Mononuclear cell (primary cell): Measurements from ENCODE around the gene ABCF3. TPM values are rescaled to one million over a fixed set of nuclear protein-coding genes. Genes with fewer than 3 reads are reported as not detected.
"Not testable (repeated sequence)": the region's sequence is repeated elsewhere in the genome, so short reads cannot be mapped to it uniquely, and the experiment has no call there.

Experiments
- H3K27me3 ChIP-seq: 2 replicates; pipeline ENCODE4 v1.6.0; 2011; ENCODE audit warnings: low read length, control low read depth; ENCODE audit not compliant: insufficient read depth
- H3K4me1 ChIP-seq: 2 replicates; pipeline ENCODE4 v1.5.1; 2011; ENCODE audit warnings: mild to moderate bottlenecking, low read length, control low read depth; ENCODE audit not compliant: insufficient read depth
- H3K4me3 ChIP-seq: 2 replicates; pipeline ENCODE4 v1.5.1; 2011; ENCODE audit warnings: mild to moderate bottlenecking, low read length, moderate library complexity
- H3K9me3 ChIP-seq: 2 replicates; pipeline ENCODE4 v1.5.1; 2011; ENCODE audit warnings: low read depth, mild to moderate bottlenecking, control low read depth, low read length
- total RNA-seq: library from RNA; depleted of rRNA; stranded (reverse); fragments of >200 nt; gene quantifications from one replicate; pipeline ENCODE4 v1.2.3, GENCODE V29; 2012

The ABCF3 gene
- 39.7 TPM for total RNA-seq

- Histone ChIP-seq H3K27me3 (no peaks in the 10 kb centered on the region), H3K4me3 (peak within 1 kb of the TSS; percentile 80), H3K9me3 (no peaks in the 10 kb centered on the region), H3K4me1 (peaks cover 24% of the 10 kb centered on the region)
Observed at GRCh38 chr3:184186184-184186901, at the start of gene ABCF3. ABCF3 (plus strand) TSS chr3:184186199; CDS start chr3:184186208, 9 bp downstream.

GRCh38 chr3:184140436-184140835, 45.6 kb upstream of the ABCF3 start:
- H3K27me3 ChIP-seq, result no peaks in the 10 kb centered on the region
- no peaks in the 10 kb centered on the region for H3K9me3 ChIP-seq
- no peak overlapping the region for H3K4me3 ChIP-seq
- peaks cover 21% of the 10 kb centered on the region for H3K4me1 ChIP-seq

- H3K4me3 ChIP-seq, result no peak overlapping the region
- H3K4me1 ChIP-seq, result peaks cover 3% of the 10 kb centered on the region
- no peaks in the 10 kb centered on the region for H3K9me3 ChIP-seq
- no peaks in the 10 kb centered on the region for H3K27me3 ChIP-seq
Observed at GRCh38 chr3:184142199-184142598, 43.8 kb upstream of the ABCF3 start.

- Histone ChIP-seq H3K4me1 (no peaks in the 10 kb centered on the region), H3K4me3 (no peak overlapping the region), H3K27me3 (no peaks in the 10 kb centered on the region), H3K9me3 (no peaks in the 10 kb centered on the region)
Observed at GRCh38 chr3:184143327-184143726, 42.7 kb upstream of the ABCF3 start.

- Histone ChIP-seq H3K9me3 (no peaks in the 10 kb centered on the region), H3K4me1 (no peaks in the 10 kb centered on the region), H3K4me3 (no peak overlapping the region), H3K27me3 (no peaks in the 10 kb centered on the region)
Observed at GRCh38 chr3:184144505-184144904, 41.5 kb upstream of the ABCF3 start.

- H3K9me3 ChIP-seq, result no peaks in the 10 kb centered on the region
- no peak overlapping the region for H3K4me3 ChIP-seq
- no peaks in the 10 kb centered on the region for H3K4me1 ChIP-seq
- H3K27me3 ChIP-seq, result no peaks in the 10 kb centered on the region
Observed at GRCh38 chr3:184145111-184145524, 40.9 kb upstream of the ABCF3 start.

GRCh38 chr3:184145751-184146270, 40.2 kb upstream of the ABCF3 start:
- Histone ChIP-seq H3K4me1 (no peaks in the 10 kb centered on the region), H3K9me3 (no peaks in the 10 kb centered on the region), H3K4me3 (no peak overlapping the region), H3K27me3 (no peaks in the 10 kb centered on the region)

GRCh38 chr3:184148076-184148475, 37.9 kb upstream of the ABCF3 start:
- no peaks in the 10 kb centered on the region for H3K27me3 ChIP-seq
- no peak overlapping the region for H3K4me3 ChIP-seq
- no peaks in the 10 kb centered on the region for H3K9me3 ChIP-seq
- no peaks in the 10 kb centered on the region for H3K4me1 ChIP-seq

- Histone ChIP-seq H3K27me3 (no peaks in the 10 kb centered on the region), H3K4me3 (no peak overlapping the region), H3K4me1 (no peaks in the 10 kb centered on the region), H3K9me3 (no peaks in the 10 kb centered on the region)
Observed at GRCh38 chr3:184149123-184149522, 36.9 kb upstream of the ABCF3 start.

- not testable (repeated sequence) for H3K4me3 ChIP-seq, H3K9me3 ChIP-seq
Observed at GRCh38 chr3:184149770-184150169, 36.2 kb upstream of the ABCF3 start.

GRCh38 chr3:184154885-184155643, 30.9 kb upstream of the ABCF3 start, which contains the start of gene DVL3:
DVL3 (plus strand) TSS chr3:184155377; CDS start chr3:184155636, 259 bp downstream.
- peaks cover 31% of the 10 kb centered on the region for H3K4me1 ChIP-seq
- H3K4me3 ChIP-seq, result peak within 1 kb of the TSS; percentile 77
- no peaks in the 10 kb centered on the region for H3K27me3 ChIP-seq
- H3K9me3 ChIP-seq, result no peaks in the 10 kb centered on the region

More at GRCh38 chr3:184149770-184150169, 36.2 kb upstream of the ABCF3 start:
- H3K4me1 ChIP-seq, H3K27me3 ChIP-seq: not testable (repeated sequence)

GRCh38 chr3:184155644-184156521, 30.1 kb upstream of the ABCF3 start:
- peaks cover 31% of the 10 kb centered on the region for H3K4me1 ChIP-seq
- H3K4me3 ChIP-seq, result peak overlapping the region; percentile 77
- no peaks in the 10 kb centered on the region for H3K27me3 ChIP-seq
- H3K9me3 ChIP-seq, result no peaks in the 10 kb centered on the region

- no peaks in the 10 kb centered on the region for H3K27me3 ChIP-seq
- peaks cover 31% of the 10 kb centered on the region for H3K4me1 ChIP-seq
- no peaks in the 10 kb centered on the region for H3K9me3 ChIP-seq
- peak overlapping the region; percentile 77 for H3K4me3 ChIP-seq
Observed at GRCh38 chr3:184156522-184156955, 29.5 kb upstream of the ABCF3 start.

- no peak overlapping the region for H3K4me3 ChIP-seq
- peaks cover 31% of the 10 kb centered on the region for H3K4me1 ChIP-seq
- H3K9me3 ChIP-seq, result no peaks in the 10 kb centered on the region
- H3K27me3 ChIP-seq, result no peaks in the 10 kb centered on the region
Observed at GRCh38 chr3:184157206-184157605, 28.8 kb upstream of the ABCF3 start.
